ENCODE data around the gene CADM1.

Gene CADM1

GRCh38 chr11:115515647-115516395, 11.6 kb upstream of the CADM1 start:
- DNase-seq: peak; percentile 83

- no peak for DNase-seq
Measured at GRCh38 chr11:115506954-115507675, 2.9 kb upstream of the CADM1 start.

- peak; percentile 76 for DNase-seq
Measured at GRCh38 chr11:115505175-115505574, 960 bp upstream of the CADM1 start.

GRCh38 chr11:115503886-115504275, 334 bp downstream of the CADM1 start:
- DNase-seq: peak; percentile 91

DNA sequence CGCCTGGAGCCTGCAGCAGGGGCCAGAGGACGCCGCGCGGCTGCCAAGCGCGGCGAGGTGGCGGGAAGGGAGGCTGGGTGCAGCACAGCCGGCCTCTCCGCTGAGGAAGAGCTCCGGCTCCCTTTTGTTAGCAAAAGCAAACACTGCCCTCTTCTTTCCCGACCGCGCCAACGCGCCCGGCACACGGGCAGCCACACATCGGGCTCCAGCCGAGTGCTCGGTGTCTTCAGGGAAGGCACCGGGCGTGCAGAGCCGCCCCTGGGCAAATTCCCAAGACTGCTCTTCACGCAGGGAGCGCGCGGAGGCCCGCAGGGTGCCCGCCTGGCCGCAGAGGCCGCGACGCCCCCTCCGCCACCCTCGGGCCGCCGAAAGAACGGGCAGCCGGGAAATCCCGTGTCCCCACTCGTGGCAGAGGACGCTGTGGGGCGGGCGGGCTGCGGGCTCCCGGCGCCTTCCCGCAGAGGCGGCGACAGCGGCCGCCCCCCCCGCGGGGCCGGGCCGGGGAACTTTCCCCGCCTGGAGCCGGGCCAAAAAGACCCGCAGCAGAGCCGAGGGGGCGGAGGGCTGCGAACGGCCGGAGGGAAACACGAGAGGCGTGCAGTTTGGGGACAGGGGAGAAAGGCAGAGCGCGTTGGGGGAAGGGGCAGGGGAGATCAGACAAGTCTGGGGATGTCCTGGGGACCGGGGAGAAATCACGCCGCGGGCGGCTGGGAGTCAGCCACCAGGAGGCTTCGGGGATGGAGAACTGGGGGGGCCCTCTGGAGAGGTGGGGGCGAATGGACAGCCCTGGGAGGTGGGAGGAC, 931 bp downstream of the CADM1 start:
- DNase-seq: peak; percentile 92

GRCh38 chr11:115502636-115503082, 1.6 kb downstream of the CADM1 start:
- peak; percentile 83 for DNase-seq

- peak; percentile 83 for DNase-seq
Measured at GRCh38 chr11:115501893-115502589, 2.2 kb downstream of the CADM1 start.

GRCh38 chr11:115501502-115501892, 2.7 kb downstream of the CADM1 start:
- peak; percentile 72 for DNase-seq

GRCh38 chr11:115500547-115501501, 3.4 kb downstream of the CADM1 start:
- peak; percentile 78 for DNase-seq

- DNase-seq: peak; percentile 23
Measured at GRCh38 chr11:115499891-115500290, 4.3 kb downstream of the CADM1 start.

DNA sequence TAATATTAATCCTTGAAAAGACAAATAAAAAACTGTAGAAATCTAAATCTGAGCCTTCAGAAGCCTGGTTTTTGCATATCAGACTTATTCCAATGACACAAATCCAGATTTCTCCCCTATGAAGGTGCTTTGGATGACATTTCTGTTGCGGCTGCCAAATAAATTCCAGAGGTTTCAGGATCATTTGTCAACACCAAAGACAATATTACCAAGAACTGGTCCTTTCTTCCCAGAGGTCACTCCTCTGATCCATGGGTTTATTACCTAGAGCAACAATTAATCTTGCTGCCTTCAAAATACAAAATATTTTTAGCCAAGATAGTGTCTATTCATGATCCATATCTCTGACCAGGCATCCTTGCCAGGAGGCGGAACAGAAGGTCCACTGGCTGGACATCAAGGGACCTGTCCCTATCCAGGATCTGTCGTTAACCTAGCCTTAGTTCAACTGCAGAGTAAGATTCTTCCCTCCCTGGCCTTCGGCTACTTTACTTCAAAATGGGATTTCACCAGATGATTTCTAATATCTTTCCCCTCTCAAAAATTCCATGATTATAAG, 4.9 kb downstream of the CADM1 start:
- DNase-seq: peak; percentile 27

DNA sequence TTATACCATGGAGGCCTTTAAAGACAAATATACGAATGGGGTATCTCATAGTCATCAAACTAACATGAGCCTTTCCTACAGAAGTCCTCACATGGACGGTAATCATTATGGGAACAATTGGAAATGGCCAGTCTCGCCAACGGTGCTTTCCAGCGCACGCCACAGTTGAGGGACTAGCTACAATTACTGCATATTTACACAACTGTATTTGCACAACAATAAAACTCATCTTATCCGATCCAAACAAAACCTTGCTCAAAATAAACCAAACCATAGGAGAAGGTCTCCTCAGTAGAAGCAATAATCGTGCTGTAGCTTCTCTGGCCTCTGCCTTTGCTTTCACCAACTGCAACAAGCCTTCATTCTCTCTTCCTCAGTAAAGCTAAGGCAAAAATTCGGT, 5.9 kb downstream of the CADM1 start:
- peak; percentile 93 for DNase-seq

DNA sequence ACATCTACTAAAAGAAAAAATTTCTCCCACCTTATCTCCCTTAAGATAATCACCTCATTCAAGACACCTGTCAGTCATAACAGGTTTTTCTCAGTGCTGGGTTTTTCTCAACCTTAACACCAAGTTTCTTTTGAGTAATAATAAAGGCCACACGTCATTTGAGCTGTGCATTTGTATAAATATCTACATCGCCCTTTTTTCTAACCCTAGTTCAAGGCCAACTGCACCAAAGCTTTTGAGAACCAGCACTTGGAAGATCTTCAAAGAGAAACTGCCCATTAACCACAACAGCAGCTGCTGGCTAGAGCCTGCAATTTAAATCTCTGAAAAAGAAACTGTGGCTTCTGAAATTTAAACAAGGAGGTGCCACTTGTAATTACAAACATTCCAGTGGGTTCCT, 6.9 kb downstream of the CADM1 start:
- DNase-seq: peak; percentile 71

- peak; percentile 35 for DNase-seq
Measured at GRCh38 chr11:115496892-115497291, 7.3 kb downstream of the CADM1 start.

- DNase-seq: no peak
Measured at GRCh38 chr11:115493905-115494304, 10.3 kb downstream of the CADM1 start.

DNA sequence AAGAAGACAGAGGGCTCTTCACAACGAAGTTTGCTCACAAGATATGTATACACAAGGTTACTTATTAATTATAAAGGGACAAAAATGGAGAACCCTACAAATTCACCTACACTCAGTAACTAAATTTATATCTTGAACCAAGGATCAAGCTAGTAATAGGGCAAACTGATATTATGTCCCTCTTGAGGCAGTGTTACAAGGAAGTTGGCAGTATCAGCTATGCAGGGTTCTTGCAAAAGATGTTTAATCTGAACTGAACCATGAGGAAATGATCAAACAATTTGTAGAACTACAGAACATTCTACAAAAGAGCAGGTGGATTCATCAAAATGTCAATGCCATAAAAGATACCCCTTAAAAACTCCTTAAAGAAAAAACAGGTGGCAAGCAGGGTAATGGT, 10.7 kb downstream of the CADM1 start:
- no peak for DNase-seq

- DNase-seq: no peak
Measured at GRCh38 chr11:115489466-115489865, 14.7 kb downstream of the CADM1 start.

- no peak for DNase-seq
Measured at GRCh38 chr11:115488945-115489344, 15.3 kb downstream of the CADM1 start.

- no peak for DNase-seq
Measured at GRCh38 chr11:115481528-115481927, 22.7 kb downstream of the CADM1 start.

GRCh38 chr11:115480611-115481010, 23.6 kb downstream of the CADM1 start:
- no peak for DNase-seq

GRCh38 chr11:115477410-115477809, 26.8 kb downstream of the CADM1 start:
- peak; percentile 32 for DNase-seq
